ENCODE results near the gene TUBB1. TPM values are rescaled to one million over a fixed set of nuclear protein-coding genes. Genes with fewer than 3 reads are reported as not detected.

TUBB1 gene
- total RNA-seq, 4 donors from 2014 or later, result 0.19 to 0.56 (median 0.36) TPM

GRCh38 chr20:59048681-59049030 lies 29.4 kb downstream of the TUBB1 start:
- ATAC-seq (ENCODE audit: low FRiP score) (no peak), DNase-seq (ENCODE audit: low spot score) (no peak)
- no peak for TF ChIP-seq CTCF (IDR thresholded peaks at IDR 0.05)

- DNase-seq (ENCODE audit: low spot score), result no peak
- ATAC-seq (ENCODE audit: low FRiP score), result no peak
Observed at GRCh38 chr20:59050437-59050836, 31.2 kb downstream of the TUBB1 start.

GRCh38 chr20:59051666-59052185 lies 32.5 kb downstream of the TUBB1 start:
- no peak for DNase-seq (ENCODE audit: low spot score)
- ATAC-seq (ENCODE audit: low FRiP score), result no peak
- no peak for TF ChIP-seq CTCF (IDR thresholded peaks at IDR 0.05)

More at GRCh38 chr20:59050437-59050836, 31.2 kb downstream of the TUBB1 start:
- TF ChIP-seq CTCF (IDR thresholded peaks at IDR 0.05), result no peak

GRCh38 chr20:59055302-59055701 lies 36.1 kb downstream of the TUBB1 start:
- no peak for TF ChIP-seq CTCF (IDR thresholded peaks at IDR 0.05)
- no peak for DNase-seq (ENCODE audit: low spot score)
- no peak for ATAC-seq (ENCODE audit: low FRiP score)

GRCh38 chr20:59062081-59062480 lies 42.9 kb downstream of the TUBB1 start:
- ATAC-seq (ENCODE audit: low FRiP score), result no peak
- DNase-seq (ENCODE audit: low spot score), result no peak
- TF ChIP-seq CTCF (IDR thresholded peaks at IDR 0.05), result no peak

DNA sequence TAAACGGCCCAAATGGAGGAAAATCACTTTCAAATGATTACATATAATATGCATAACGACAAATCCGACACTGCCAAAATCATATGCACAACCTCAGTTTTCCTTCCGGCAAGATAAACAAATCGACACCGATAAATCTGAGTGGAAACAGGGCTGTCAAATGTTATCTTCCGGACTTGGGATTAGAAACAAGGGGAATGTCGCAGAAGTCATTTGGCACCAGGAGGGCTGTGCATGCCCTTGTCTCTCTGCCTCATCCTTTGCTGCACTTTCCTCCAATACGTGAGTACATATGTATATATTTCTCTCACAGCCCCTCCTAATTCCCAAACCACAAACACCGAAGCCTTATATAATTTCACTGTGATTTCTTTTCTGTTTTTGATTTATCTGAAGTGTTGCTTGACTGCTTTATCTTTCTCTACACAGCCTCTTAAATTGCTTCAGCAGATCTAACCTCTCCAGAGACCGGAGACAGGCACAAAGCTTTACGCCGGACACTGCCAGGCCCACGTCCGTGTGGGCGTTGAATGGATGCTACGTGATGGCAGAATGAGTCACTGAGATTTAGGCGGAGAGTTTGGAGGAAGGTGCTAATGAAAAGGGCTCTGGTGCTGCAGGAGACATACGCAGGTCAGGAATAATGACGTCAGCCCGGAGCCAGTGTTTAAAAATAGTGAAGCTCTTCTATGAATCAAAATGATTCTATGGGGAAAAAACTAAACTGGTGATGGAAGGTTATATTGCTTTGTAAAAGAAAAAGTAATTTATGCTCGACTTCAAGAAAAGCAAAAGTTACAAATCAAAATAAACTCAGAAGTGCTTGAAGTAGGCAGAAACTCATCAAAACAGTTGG lies 44.4 kb downstream of the TUBB1 start:
- peak; percentile 99 for ATAC-seq (ENCODE audit: low FRiP score)
- no peak for DNase-seq (ENCODE audit: low spot score)
- TF ChIP-seq CTCF (IDR thresholded peaks at IDR 0.05), result no peak

- DNase-seq (ENCODE audit: low spot score) (no peak), ATAC-seq (ENCODE audit: low FRiP score) (peak; percentile 15)
- TF ChIP-seq CTCF (IDR thresholded peaks at IDR 0.05), result no peak
Observed at GRCh38 chr20:59064214-59064722, 45.0 kb downstream of the TUBB1 start.

All from omental fat pad (tissue), 4 donors.